Activated naive CD8-positive, alpha-beta T cell treated with anti-CD3 and anti-CD28 coated beads, Interleukin-2, amount 50 U/mL, for 24 hours (primary cell): Measurements from ENCODE around the gene ZNF419.
"Not testable (repeated sequence)": the region's sequence is repeated elsewhere in the genome, so short reads cannot be mapped to it uniquely, and the experiment has no call there.

ENCODE experiments used
- ATAC-seq: fragments of 150-1000 bp; cut with Tn5 transposase; one replicate; pipeline ENCODE4 v1.10.0; 2021
- DNase-seq: peaks from one replicate; pipeline ENCODE4 v3.0.0; 2021
- H3K27ac Mint-ChIP-seq: one replicate; pipeline ENCODE4 v1.8.0; 2021; ENCODE audit warnings: mild to moderate bottlenecking, mixed read lengths
- H3K27me3 Mint-ChIP-seq: one replicate; pipeline ENCODE4 v1.8.0; 2021; ENCODE audit warnings: mixed read lengths
- H3K36me3 Mint-ChIP-seq: one replicate; pipeline ENCODE4 v1.8.0; 2021; ENCODE audit warnings: low read depth, mixed read lengths
- H3K4me1 Mint-ChIP-seq: one replicate; pipeline ENCODE4 v1.8.0; 2021; ENCODE audit warnings: mixed read lengths
- H3K4me3 Mint-ChIP-seq: one replicate; pipeline ENCODE4 v1.8.0; 2021; ENCODE audit warnings: mild to moderate bottlenecking, moderate library complexity, mixed read lengths
- H3K9me3 Mint-ChIP-seq: one replicate; pipeline ENCODE4 v1.8.0; 2021; ENCODE audit warnings: mixed read lengths

Gene ZNF419

DNA sequence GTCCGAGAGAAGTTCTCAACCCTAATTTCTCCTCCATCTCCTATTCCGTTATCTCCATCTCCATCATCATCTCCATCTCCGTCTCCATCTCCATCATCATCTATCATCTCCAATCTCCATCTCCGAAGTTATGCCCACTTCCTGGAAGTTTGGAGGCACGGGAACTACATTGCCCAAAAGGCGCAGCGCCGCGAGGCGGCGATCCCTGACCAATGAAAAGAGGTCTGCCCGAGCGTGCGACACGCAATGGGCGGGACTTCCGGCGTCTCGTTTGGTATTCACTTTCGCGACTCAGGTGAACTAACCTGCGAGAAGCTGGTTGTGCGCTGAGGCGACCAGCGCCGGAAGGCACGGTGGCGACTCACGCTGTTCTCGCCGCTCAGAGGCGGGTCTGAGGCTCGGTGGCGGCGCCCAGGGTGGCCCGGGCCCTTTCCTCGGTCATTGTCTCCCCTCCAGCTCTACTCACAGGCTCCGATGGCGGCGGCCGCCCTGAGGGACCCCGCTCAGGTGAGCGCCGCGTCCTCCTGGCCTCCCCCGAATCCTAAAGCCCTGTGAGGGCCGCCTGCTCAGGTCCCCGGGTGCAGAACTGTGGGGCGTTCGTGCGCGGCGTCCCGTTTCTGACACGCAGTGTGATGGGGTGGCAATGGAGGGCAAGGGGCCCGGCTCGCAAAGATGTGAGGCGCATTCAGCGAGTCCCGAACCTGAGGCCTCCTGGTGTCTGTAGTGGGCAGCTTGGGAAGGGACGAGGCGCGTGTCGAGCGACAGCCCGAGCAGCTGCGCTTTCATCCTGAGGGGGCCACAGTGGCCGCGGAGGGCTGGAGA is at the start of gene ZNF419:
Gene ZNF419 (plus strand): TSS at position 274 of the 822 bp plus-strand sequence. CDS start 201 bp downstream, at position 475.
- Mint-ChIP-seq H3K4me3 (peak within 1 kb of the TSS; percentile 73), H3K4me1 (peaks cover 12% of the 10 kb centered on the region), H3K27ac (peak within 1 kb of the TSS; percentile 54), H3K9me3 (peaks cover 37% of the 10 kb centered on the region), H3K36me3 (peaks cover 42% of the 10 kb centered on the region)
- ATAC-seq (peak; percentile 96), DNase-seq (peak; percentile 93)
- H3K27me3 Mint-ChIP-seq, result not testable (repeated sequence)

GRCh38 chr19:57437931-57438330 is 49.6 kb upstream of the ZNF419 start:
- DNase-seq (no peak), ATAC-seq (no peak)
- peaks cover 21% of the 10 kb centered on the region for H3K4me1 Mint-ChIP-seq
- H3K4me3 Mint-ChIP-seq, result no peak overlapping the region
- no peaks in the 10 kb centered on the region for H3K27me3 Mint-ChIP-seq
- H3K9me3 Mint-ChIP-seq, result peaks cover 56% of the 10 kb centered on the region
- no peak overlapping the region for H3K27ac Mint-ChIP-seq
- peaks cover 77% of the 10 kb centered on the region for H3K36me3 Mint-ChIP-seq

GRCh38 chr19:57438925-57439324 is 48.6 kb upstream of the ZNF419 start:
- DNase-seq (no peak), ATAC-seq (no peak)
- peaks cover 21% of the 10 kb centered on the region for H3K4me1 Mint-ChIP-seq
- peaks cover 84% of the 10 kb centered on the region for H3K36me3 Mint-ChIP-seq
- peaks cover 53% of the 10 kb centered on the region for H3K9me3 Mint-ChIP-seq
- H3K4me3 Mint-ChIP-seq, result no peak overlapping the region
- no peaks in the 10 kb centered on the region for H3K27me3 Mint-ChIP-seq
- no peak overlapping the region for H3K27ac Mint-ChIP-seq

DNA sequence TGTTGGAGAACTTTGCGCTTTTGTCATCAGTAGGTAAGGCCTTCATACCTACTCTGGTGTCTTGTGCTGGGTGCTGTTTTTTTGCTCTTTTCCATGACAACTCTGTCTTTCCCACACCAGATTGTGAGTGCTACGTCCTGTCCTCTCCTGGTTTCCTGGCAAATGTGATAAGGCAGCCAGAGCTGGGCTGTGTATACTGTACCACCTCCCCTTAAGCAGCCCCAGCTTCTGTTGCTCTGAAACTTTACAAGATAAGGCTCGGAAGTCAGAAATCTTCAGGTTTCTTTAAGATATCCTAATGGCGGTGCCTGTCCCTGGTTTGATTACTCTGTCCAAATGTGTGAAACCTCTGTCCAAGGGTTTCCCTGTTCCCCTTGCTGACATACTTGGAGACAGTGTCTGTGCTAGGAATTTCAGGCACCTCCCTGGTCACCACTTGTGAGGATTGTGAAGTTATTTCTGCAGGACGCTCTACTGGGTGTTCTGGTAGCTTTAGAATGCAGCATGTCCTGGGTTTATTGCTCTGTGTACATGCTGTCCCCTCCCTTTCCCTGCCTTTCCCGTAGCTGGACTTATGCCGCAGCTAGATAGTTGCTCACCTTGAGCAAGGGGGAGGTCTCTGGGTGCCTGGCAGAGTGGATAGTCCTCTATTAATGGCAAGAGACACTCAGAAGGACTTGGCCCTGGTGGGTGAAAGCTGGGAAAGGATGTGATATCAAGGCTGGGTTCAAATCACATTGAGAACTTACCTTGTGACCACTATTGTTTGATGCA is 45.4 kb upstream of the ZNF419 start:
- peaks cover 89% of the 10 kb centered on the region for H3K36me3 Mint-ChIP-seq
- H3K4me1 Mint-ChIP-seq, result no peaks in the 10 kb centered on the region
- no peak overlapping the region for H3K4me3 Mint-ChIP-seq

GRCh38 chr19:57443121-57443696 is 44.3 kb upstream of the ZNF419 start:
- ATAC-seq (no peak), DNase-seq (no peak)
- Mint-ChIP-seq H3K9me3 (peaks cover 64% of the 10 kb centered on the region), H3K27me3 (no peaks in the 10 kb centered on the region), H3K27ac (no peak overlapping the region), H3K36me3 (peaks cover 83% of the 10 kb centered on the region), H3K4me1 (no peaks in the 10 kb centered on the region), H3K4me3 (no peak overlapping the region)

More for the DNA sequence above, 45.4 kb upstream of the ZNF419 start:
- Mint-ChIP-seq H3K9me3 (peaks cover 65% of the 10 kb centered on the region), H3K27ac (no peak overlapping the region), H3K27me3 (no peaks in the 10 kb centered on the region)
- ATAC-seq (no peak), DNase-seq (no peak)

DNA sequence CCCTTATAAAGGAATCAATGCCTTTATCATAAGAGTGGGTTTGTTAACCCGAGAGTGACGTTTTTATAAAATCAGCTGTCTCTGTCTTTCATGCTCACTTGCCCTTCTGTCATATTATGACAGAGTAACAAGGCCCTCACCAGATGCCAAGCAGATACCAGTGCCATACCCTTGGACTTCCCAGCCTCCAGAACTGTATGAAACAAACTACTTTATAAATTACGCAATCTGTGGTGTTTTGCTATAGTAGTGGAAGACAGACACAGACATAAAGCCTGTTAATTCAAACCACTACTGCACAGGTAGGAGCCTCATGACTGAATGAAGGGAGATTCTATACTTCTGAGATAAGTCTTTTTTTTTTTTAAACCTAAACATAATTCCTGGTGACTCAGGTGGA is 35.2 kb upstream of the ZNF419 start:
- DNase-seq, result no peak
- Mint-ChIP-seq H3K36me3 (peaks cover 48% of the 10 kb centered on the region), H3K27me3 (no peaks in the 10 kb centered on the region), H3K4me3 (no peak overlapping the region), H3K9me3 (peaks cover 35% of the 10 kb centered on the region), H3K27ac (no peak overlapping the region), H3K4me1 (no peaks in the 10 kb centered on the region)
- no peak for ATAC-seq

- DNase-seq, result no peak
- Mint-ChIP-seq H3K27ac (no peak overlapping the region), H3K36me3 (peaks cover 49% of the 10 kb centered on the region), H3K27me3 (no peaks in the 10 kb centered on the region), H3K4me3 (no peak overlapping the region), H3K4me1 (no peaks in the 10 kb centered on the region), H3K9me3 (peaks cover 69% of the 10 kb centered on the region)
- ATAC-seq, result peak; percentile 73
Measured at GRCh38 chr19:57465680-57466381, 21.7 kb upstream of the ZNF419 start.

GRCh38 chr19:57466489-57466888 is 21.1 kb upstream of the ZNF419 start:
- peaks cover 69% of the 10 kb centered on the region for H3K9me3 Mint-ChIP-seq
- no peak overlapping the region for H3K4me3 Mint-ChIP-seq
- no peaks in the 10 kb centered on the region for H3K27me3 Mint-ChIP-seq
- H3K4me1 Mint-ChIP-seq, result no peaks in the 10 kb centered on the region
- H3K36me3 Mint-ChIP-seq, result peaks cover 49% of the 10 kb centered on the region
- no peak for DNase-seq
- no peak for ATAC-seq
- no peak overlapping the region for H3K27ac Mint-ChIP-seq

- ATAC-seq (no peak), DNase-seq (no peak)
- Mint-ChIP-seq H3K4me1 (peaks cover 18% of the 10 kb centered on the region), H3K9me3 (peaks cover 83% of the 10 kb centered on the region), H3K27me3 (no peaks in the 10 kb centered on the region), H3K36me3 (peaks cover 90% of the 10 kb centered on the region), H3K4me3 (no peak overlapping the region), H3K27ac (no peak overlapping the region)
Measured at GRCh38 chr19:57473646-57474045, 13.9 kb upstream of the ZNF419 start.

GRCh38 chr19:57477191-57478008 is 10.2 kb upstream of the ZNF419 start, which contains the start of gene ZNF772:
Gene ZNF772, minus strand, starts transcription at chr19:57477566. Its CDS starts 257 bp downstream, at chr19:57477309.
- Mint-ChIP-seq H3K9me3 (peaks cover 65% of the 10 kb centered on the region), H3K4me1 (peaks cover 18% of the 10 kb centered on the region), H3K27ac (peak within 1 kb of the TSS; percentile 88), H3K4me3 (peak within 1 kb of the TSS; percentile 89), H3K27me3 (no peaks in the 10 kb centered on the region), H3K36me3 (peaks cover 58% of the 10 kb centered on the region)
- DNase-seq (peak; percentile 86), ATAC-seq (peak; percentile 100)

DNA sequence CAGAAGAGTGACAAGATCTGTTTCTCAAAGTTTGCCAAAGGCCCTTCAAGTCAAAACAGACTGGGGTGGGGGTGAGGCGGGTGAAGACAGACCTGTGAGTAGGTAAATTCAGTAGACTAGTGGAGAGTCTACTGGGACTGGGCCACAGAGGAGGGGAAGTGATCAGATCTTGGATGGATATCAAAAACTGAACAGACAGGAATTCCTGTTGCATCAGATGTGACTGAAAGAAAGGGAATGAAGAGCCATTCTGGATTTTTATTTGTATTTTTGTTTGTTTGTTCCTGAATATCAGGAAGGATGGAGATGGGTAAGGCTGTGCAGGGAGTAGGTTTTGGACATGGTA is 722 bp downstream of the ZNF419 start:
- H3K27ac Mint-ChIP-seq, H3K27me3 Mint-ChIP-seq, ATAC-seq, DNase-seq: not testable (repeated sequence)
- peak overlapping the region; percentile 73 for H3K4me3 Mint-ChIP-seq
- H3K36me3 Mint-ChIP-seq, result peaks cover 48% of the 10 kb centered on the region
- H3K4me1 Mint-ChIP-seq, result peaks cover 12% of the 10 kb centered on the region
- H3K9me3 Mint-ChIP-seq, result peaks cover 43% of the 10 kb centered on the region

DNA sequence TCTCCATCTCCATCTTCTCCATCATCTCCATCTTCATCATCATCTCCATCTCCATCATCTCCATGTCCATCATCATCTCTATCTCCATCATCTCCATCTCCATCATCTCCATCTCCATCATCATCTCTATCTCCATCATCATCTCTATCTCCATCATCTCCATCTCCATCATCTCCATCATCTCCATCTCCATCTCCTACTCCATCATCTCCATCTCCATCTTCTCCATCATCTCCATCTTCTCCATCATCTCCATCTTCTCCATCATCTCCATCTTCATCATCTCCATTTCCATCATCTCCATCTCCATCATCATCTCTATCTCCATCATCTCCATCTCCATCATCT is 11.8 kb downstream of the ZNF419 start:
- H3K9me3 Mint-ChIP-seq, result peaks cover 66% of the 10 kb centered on the region
- DNase-seq, ATAC-seq, H3K27me3 Mint-ChIP-seq: not testable (repeated sequence)
- H3K4me3 Mint-ChIP-seq, result peak overlapping the region; percentile 87
- H3K27ac Mint-ChIP-seq, result peak overlapping the region; percentile 88
- H3K36me3 Mint-ChIP-seq, result peaks cover 65% of the 10 kb centered on the region
- H3K4me1 Mint-ChIP-seq, result peaks cover 19% of the 10 kb centered on the region

- peaks cover 19% of the 10 kb centered on the region for H3K4me1 Mint-ChIP-seq
- H3K36me3 Mint-ChIP-seq, result peaks cover 65% of the 10 kb centered on the region
- ATAC-seq (peak; percentile 100), DNase-seq (peak; percentile 96)
- not testable (repeated sequence) for H3K27me3 Mint-ChIP-seq
- peak within 1 kb of the TSS; percentile 87 for H3K4me3 Mint-ChIP-seq
- peaks cover 62% of the 10 kb centered on the region for H3K9me3 Mint-ChIP-seq
- peak within 1 kb of the TSS; percentile 88 for H3K27ac Mint-ChIP-seq
Measured at GRCh38 chr19:57499680-57500395, 12.3 kb downstream of the ZNF419 start, which contains the start of gene ZNF773. Gene ZNF773, plus strand, starts transcription at chr19:57499938. Its CDS starts 143 bp downstream, at chr19:57500081.
